Stimulated activated CD8-positive, alpha-beta memory T cell treated with anti-CD3 and anti-CD28 coated beads, Interleukin-12 subunit alpha, Interleukin-12 subunit beta, amount 100 ng/mL, for 24 hours (primary cell): ENCODE measurements around the gene MYZAP.

Experiments used
- DNase-seq: peaks from one replicate; pipeline ENCODE4 v3.0.0-alpha.2; 2020; ENCODE audit errors: extremely low read depth

MYZAP gene

GRCh38 chr15:57625703-57626448 lies 34.2 kb downstream of the MYZAP start:
- DNase-seq: no peak

GRCh38 chr15:57626713-57627440 lies 35.2 kb downstream of the MYZAP start:
- no peak for DNase-seq

GRCh38 chr15:57631386-57632110 lies 39.8 kb downstream of the MYZAP start:
- no peak for DNase-seq

GRCh38 chr15:57634290-57634689 lies 42.6 kb downstream of the MYZAP start:
- no peak for DNase-seq

- no peak for DNase-seq
These were observed 43.7 kb downstream of the MYZAP start for GRCh38 chr15:57635300-57635909.

- no peak for DNase-seq
These were observed 46.1 kb downstream of the MYZAP start for GRCh38 chr15:57637846-57638245.

- no peak for DNase-seq
These were observed 47.6 kb downstream of the MYZAP start for GRCh38 chr15:57639306-57639705.

- no peak for DNase-seq
These were observed 49.4 kb downstream of the MYZAP start for GRCh38 chr15:57640930-57641682.

GRCh38 chr15:57643826-57644225 lies 52.1 kb downstream of the MYZAP start:
- no peak for DNase-seq

GRCh38 chr15:57646087-57646486 lies 54.4 kb downstream of the MYZAP start:
- no peak for DNase-seq

- no peak for DNase-seq
These were observed 55.5 kb downstream of the MYZAP start for GRCh38 chr15:57647071-57647790.

- no peak for DNase-seq
These were observed 56.1 kb downstream of the MYZAP start for GRCh38 chr15:57647791-57648130.

GRCh38 chr15:57649138-57649537 lies 57.4 kb downstream of the MYZAP start:
- no peak for DNase-seq

GRCh38 chr15:57651445-57651844 lies 59.7 kb downstream of the MYZAP start:
- DNase-seq: no peak

- DNase-seq: no peak
These were observed 60.8 kb downstream of the MYZAP start for GRCh38 chr15:57652481-57652880.

- DNase-seq: no peak
These were observed 62.6 kb downstream of the MYZAP start for GRCh38 chr15:57654153-57654852.

- DNase-seq: no peak
These were observed 63.3 kb downstream of the MYZAP start for GRCh38 chr15:57655053-57655452.

GRCh38 chr15:57655809-57656208 lies 64.1 kb downstream of the MYZAP start:
- no peak for DNase-seq

- DNase-seq: no peak
These were observed 64.7 kb downstream of the MYZAP start for GRCh38 chr15:57656434-57656833.

GRCh38 chr15:57657619-57658018 lies 65.9 kb downstream of the MYZAP start:
- DNase-seq: no peak
